ENCODE results near the gene ROM1. TPM values are rescaled to one million over a fixed set of nuclear protein-coding genes. Genes with fewer than 3 reads are reported as not detected.

The ROM1 gene
- total RNA-seq, 1 donor from 2014 or later: 3.2 TPM

DNA sequence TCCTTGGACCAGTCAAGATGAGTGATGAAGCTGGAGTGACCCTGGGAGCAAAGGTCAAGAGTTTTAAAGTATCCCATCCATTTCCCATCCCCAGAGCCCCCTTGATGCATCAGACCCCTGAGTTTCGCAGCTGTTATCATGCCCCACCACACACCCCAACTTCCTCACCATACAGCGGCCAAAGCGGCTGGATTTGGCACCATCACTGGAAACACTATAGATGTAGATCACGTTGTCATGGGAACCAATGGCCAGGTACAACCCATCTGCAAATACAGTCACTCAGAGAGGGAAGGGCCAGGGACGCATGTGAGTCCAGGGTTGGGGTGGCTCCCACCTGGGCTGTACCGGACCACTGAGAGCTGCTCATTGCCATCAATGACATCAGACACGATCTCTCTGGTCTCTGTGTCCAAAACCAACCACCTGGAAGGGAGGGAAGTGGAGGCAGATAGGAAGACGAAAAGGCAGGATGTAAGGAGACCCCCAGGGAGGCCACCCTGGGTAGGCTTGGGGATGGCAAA lies 9.2 kb upstream of the ROM1 start:
- Mint-ChIP-seq H3K4me3 (peak overlapping the region; percentile 67), H3K27ac (peak overlapping the region; percentile 57), H3K9me3 (no peaks in the 10 kb centered on the region), H3K27me3 (ENCODE audit: insufficient read depth) (no peaks in the 10 kb centered on the region), H3K36me3 (ENCODE audit: low read depth) (peaks cover 54% of the 10 kb centered on the region), H3K4me1 (ENCODE audit: low read depth) (peaks cover 40% of the 10 kb centered on the region)
- intact Hi-C loops (cut with micrococcal nuclease): no loop called here
- no peak for DNase-seq (ENCODE audit: low spot score)

DNA sequence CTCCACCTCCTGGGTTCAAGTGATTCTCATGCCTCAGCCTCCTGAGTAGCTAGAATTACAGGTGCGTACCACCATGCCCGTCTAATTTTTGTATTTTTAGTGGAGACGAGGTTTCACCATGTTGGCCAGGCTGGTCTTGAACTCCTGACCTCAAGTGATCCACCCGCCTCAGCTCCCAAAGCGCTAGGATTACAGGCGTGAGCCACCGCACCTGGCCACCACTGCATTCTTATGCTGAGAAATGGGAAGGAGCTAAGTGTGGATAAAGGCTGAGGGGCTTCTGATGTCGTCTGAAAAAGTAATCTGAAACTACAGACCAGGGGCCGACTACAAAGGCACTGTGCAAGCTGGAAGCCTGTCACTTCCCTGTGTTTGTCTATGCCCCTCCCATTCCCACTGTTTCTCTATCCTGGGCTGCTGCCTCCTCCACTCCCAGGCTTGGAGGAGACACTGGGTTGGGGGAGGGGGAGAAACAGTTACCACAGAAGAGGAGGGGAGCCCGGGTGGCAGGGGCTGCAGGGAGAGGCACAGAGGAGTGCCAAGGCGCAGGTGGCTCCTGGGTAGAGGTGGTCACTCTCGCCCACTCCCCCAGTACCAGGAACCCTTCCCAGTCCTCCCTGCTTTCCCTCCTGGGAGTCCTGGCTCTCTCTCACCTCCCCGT lies 8.5 kb upstream of the ROM1 start:
- H3K36me3 Mint-ChIP-seq (ENCODE audit: low read depth): peaks cover 47% of the 10 kb centered on the region
- DNase-seq (ENCODE audit: low spot score): no peak
- H3K27me3 Mint-ChIP-seq (ENCODE audit: insufficient read depth): no peaks in the 10 kb centered on the region
- H3K4me3 Mint-ChIP-seq: no peak overlapping the region
- intact Hi-C loops (cut with micrococcal nuclease): no loop called here
- no peak overlapping the region for H3K27ac Mint-ChIP-seq
- H3K9me3 Mint-ChIP-seq: no peaks in the 10 kb centered on the region
- H3K4me1 Mint-ChIP-seq (ENCODE audit: low read depth): peaks cover 37% of the 10 kb centered on the region

DNA sequence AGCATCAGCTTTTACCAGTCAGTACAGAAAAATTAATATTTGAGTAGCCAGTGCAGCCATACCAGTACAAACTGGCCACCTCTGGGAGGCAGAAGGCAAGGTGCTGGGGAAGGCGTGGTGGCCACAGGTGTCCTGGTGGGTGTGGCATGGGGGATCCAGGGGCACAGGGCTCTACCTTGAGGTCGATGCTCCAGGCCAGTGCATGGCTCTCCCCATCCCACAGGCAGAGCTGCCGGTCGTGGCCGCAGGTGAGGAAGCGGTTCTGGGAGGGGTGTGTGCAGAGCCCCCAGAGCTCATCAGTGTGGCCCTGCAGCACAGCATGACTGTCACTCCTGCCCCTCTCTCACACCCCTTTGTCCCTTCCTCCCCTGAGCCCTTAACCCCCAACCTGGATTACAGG lies 7.6 kb upstream of the ROM1 start:
- peaks cover 37% of the 10 kb centered on the region for H3K4me1 Mint-ChIP-seq (ENCODE audit: low read depth)
- intact Hi-C loops (cut with micrococcal nuclease): no loop called here
- H3K4me3 Mint-ChIP-seq: no peak overlapping the region
- peaks cover 44% of the 10 kb centered on the region for H3K36me3 Mint-ChIP-seq (ENCODE audit: low read depth)
- no peaks in the 10 kb centered on the region for H3K9me3 Mint-ChIP-seq
- no peak for DNase-seq (ENCODE audit: low spot score)
- H3K27me3 Mint-ChIP-seq (ENCODE audit: insufficient read depth): no peaks in the 10 kb centered on the region
- no peak overlapping the region for H3K27ac Mint-ChIP-seq

DNA sequence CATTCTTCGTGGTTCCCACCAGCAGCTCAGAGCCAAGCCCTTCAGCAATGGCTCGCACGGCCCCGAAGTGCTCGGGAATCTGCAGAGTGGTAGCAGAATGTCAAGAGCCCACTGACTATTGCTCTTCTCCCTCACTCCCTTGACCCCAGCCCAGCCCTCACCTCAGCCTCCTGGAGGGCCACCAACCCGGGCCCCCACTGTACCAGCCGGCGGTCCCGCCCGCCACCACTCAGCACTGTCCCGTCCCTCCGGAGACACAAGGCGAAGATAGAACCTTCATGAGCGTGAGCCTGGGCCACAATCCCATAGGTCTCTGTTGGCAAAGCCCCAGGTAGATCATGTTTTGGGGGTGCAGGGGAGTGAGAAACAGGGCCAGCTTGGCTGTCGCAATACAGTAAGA lies 7.2 kb upstream of the ROM1 start:
- Mint-ChIP-seq H3K27me3 (ENCODE audit: insufficient read depth) (no peaks in the 10 kb centered on the region), H3K4me1 (ENCODE audit: low read depth) (peaks cover 39% of the 10 kb centered on the region), H3K9me3 (no peaks in the 10 kb centered on the region), H3K36me3 (ENCODE audit: low read depth) (peaks cover 40% of the 10 kb centered on the region), H3K4me3 (no peak overlapping the region), H3K27ac (no peak overlapping the region)
- intact Hi-C loops (cut with micrococcal nuclease): no loop called here
- DNase-seq (ENCODE audit: low spot score): no peak

DNA sequence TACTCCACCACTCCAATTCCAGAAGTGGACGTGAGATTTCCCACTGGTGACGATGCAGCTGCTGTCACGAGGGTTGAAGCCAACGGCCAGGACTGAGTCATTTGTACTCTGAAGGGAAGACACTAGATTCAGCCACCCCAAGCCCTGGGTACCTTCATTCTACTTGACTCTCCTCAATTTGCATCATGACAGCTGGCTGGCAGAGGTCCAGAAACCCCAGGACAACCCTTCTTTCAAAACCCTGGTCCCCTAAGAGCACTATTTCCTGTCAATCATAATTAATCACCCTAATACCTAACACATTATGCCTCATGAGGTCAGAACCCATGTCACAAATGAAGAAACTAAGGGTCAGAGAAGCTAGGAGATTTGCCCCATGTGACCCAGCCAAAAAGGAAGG lies 5.3 kb upstream of the ROM1 start:
- Mint-ChIP-seq H3K4me1 (ENCODE audit: low read depth) (peaks cover 34% of the 10 kb centered on the region), H3K27ac (no peak overlapping the region), H3K27me3 (ENCODE audit: insufficient read depth) (no peaks in the 10 kb centered on the region), H3K4me3 (no peak overlapping the region), H3K9me3 (no peaks in the 10 kb centered on the region), H3K36me3 (ENCODE audit: low read depth) (peaks cover 34% of the 10 kb centered on the region)
- DNase-seq (ENCODE audit: low spot score): no peak
- intact Hi-C loops (cut with micrococcal nuclease): no loop called here

DNA sequence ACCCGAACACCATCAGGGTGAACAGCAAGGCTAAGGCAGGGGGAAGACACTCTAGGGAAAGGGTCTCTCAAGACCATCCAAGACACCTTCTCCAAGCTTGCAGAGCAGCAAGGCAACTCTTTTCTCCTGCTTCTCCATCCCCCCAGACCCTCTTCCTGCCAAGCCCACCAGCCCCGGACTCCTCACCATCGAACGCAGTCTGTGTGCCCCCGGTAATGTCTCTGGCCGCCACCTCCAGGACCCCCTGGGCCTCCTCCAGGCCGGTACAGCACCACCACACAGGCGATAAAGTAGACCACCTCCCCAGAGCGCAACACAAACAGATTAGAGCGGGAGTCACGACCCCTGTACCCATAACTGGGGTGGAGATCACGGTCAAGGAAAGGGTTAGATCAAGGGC lies 4.3 kb upstream of the ROM1 start:
- DNase-seq (ENCODE audit: low spot score): no peak
- H3K4me3 Mint-ChIP-seq: peak overlapping the region; percentile 32
- H3K27ac Mint-ChIP-seq: peak overlapping the region; percentile 1
- H3K4me1 Mint-ChIP-seq (ENCODE audit: low read depth): peaks cover 26% of the 10 kb centered on the region
- intact Hi-C loops (cut with micrococcal nuclease): no loop called here
- no peaks in the 10 kb centered on the region for H3K27me3 Mint-ChIP-seq (ENCODE audit: insufficient read depth)
- no peaks in the 10 kb centered on the region for H3K9me3 Mint-ChIP-seq
- H3K36me3 Mint-ChIP-seq (ENCODE audit: low read depth): peaks cover 24% of the 10 kb centered on the region

DNA sequence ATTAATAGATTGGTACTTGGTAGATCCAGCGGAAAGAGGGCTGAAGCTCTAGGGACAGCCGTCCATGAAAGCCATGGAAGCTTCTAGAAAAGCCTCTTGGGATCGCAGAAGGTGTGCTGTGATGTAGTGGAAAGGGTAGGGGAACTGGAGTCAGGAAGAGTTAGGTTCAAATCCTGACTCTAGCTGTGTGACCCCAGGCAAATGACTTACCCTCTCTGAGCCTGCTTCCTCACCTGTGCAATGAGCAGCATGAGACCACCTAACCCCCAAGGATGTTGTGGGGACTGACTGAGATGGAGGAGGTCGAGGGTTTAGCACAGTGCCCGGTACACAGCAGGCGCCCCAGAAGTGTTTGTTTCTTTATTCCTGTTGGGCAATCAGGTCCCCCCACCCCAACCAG lies 2.7 kb upstream of the ROM1 start:
- intact Hi-C loops (cut with micrococcal nuclease): loop anchor here (5.0 kb wide), 1 partner anchor 142 kb away; the partner anchor contains the start of gene ZBTB3
- Mint-ChIP-seq H3K4me1 (ENCODE audit: low read depth) (peaks cover 32% of the 10 kb centered on the region), H3K9me3 (no peaks in the 10 kb centered on the region), H3K36me3 (ENCODE audit: low read depth) (peaks cover 16% of the 10 kb centered on the region), H3K4me3 (peak overlapping the region; percentile 96), H3K27ac (peak overlapping the region; percentile 88), H3K27me3 (ENCODE audit: insufficient read depth) (no peaks in the 10 kb centered on the region)
- DNase-seq (ENCODE audit: low spot score): no peak

DNA sequence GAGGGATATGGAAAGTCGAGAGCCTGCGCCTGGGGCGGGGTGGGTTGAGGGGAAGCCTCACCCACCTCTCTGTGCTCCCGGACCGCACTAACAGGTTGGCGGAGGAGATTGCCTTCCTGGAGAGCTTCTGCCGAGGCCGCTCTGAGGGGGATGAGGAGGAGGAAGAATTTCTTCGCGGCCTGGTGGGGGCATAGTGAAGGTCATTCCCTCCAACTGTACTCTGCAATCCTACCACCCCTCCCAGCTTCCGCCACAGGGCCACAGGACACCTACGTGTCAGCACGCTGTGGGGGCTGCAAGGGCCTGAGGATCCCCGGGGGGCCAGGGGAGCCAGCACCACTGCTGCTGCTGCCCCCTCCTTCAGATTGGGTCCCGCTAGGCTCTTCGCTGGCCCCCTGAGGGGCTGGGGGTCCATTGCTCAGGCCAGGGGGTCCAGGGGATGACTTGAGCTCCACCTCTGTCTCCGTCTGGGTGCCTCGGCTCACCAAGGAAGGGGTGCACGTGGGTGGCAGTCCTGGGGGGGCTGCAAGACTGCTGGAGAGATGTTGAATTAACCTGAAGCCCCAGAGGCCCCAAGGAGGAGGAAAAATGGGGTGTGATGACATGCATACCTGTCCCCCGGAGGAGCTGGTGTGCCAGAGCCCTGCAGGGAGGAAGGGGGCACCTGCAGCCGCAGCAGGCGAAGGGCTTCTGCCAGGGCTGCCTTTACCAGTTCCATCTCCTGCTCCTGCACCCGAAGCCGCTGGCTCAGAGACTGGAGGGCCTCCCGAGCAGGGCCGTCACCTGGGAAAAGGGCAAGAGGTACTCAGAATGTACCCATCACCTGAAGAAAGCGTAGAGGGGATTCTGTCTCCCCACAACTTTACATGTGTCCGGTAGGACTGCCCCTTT lies 2.0 kb upstream of the ROM1 start:
- intact Hi-C loops (cut with micrococcal nuclease): loop anchor here (5.0 kb wide), 1 partner anchor 141 kb away; the partner anchor contains the start of gene ZBTB3
- Mint-ChIP-seq H3K9me3 (no peaks in the 10 kb centered on the region), H3K4me3 (peak overlapping the region; percentile 96), H3K27me3 (ENCODE audit: insufficient read depth) (no peaks in the 10 kb centered on the region), H3K27ac (peak overlapping the region; percentile 97), H3K36me3 (ENCODE audit: low read depth) (peaks cover 16% of the 10 kb centered on the region), H3K4me1 (ENCODE audit: low read depth) (peaks cover 32% of the 10 kb centered on the region)
- no peak for DNase-seq (ENCODE audit: low spot score)

DNA sequence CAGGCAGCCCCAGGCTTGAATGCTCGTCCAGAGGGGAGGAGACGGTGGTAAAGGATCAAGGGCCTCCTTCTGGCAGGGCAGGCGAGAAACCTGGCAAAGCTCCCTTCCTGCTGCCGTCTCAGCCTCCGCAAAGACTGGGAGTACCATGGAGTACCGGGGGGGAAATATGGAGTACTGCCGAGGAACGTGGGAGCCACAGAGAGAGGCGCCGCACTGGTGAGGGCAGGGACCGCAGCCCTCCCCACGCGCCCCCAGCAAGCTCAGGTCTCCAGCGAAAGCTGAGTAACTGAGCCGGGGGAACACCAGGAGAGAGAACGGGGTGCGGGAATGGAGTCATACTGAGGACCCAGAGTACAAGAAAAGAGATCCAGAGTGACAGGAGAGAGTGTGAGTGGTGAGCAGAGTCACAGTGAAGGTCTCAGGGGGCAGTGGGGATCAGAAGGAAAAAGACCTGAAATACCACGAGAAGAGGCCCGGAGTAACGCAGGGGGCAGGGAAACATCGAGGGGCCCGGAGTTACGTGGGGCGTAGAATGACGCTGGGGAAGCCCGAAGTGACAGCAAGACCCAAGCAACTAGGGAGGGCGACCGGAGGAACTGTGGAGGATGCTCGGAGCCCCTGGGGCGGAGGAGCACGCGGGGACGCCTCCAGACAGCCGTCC lies 1.2 kb upstream of the ROM1 start:
- Mint-ChIP-seq H3K36me3 (ENCODE audit: low read depth) (peaks cover 21% of the 10 kb centered on the region), H3K27ac (peak overlapping the region; percentile 97), H3K4me1 (ENCODE audit: low read depth) (peaks cover 32% of the 10 kb centered on the region), H3K9me3 (no peaks in the 10 kb centered on the region), H3K4me3 (peak overlapping the region; percentile 96), H3K27me3 (ENCODE audit: insufficient read depth) (no peaks in the 10 kb centered on the region)
- intact Hi-C loops (cut with micrococcal nuclease): loop anchor here (1.0 to 5.0 kb wide), 6 partner anchors 10 to 140 kb away; partner anchors contain the start of genes C11orf98, CSKMT, GANAB and INTS5
- DNase-seq (ENCODE audit: low spot score): no peak

DNA sequence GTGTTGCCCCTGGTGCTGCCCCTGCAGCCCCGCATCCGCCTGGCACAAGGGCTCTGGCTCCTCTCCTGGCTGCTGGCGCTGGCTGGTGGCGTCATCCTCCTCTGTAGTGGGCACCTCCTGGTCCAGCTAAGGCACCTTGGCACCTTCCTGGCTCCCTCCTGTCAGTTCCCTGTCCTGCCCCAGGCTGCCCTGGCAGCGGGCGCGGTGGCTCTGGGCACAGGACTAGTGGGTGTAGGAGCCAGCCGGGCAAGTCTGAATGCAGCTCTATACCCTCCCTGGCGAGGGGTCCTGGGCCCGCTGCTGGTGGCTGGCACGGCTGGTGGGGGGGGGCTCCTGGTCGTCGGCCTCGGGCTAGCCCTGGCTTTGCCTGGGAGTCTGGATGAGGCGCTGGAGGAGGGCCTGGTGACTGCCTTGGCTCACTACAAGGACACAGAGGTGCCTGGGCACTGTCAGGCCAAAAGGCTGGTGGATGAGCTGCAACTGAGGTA lies 278 bp downstream of the ROM1 start:
- intact Hi-C loops (cut with micrococcal nuclease): loop anchor here (2.0 to 5.0 kb wide), 2 partner anchors 51 to 139 kb away; partner anchors contain the start of genes C11orf98, CSKMT and ZBTB3
- H3K4me1 Mint-ChIP-seq (ENCODE audit: low read depth): peaks cover 32% of the 10 kb centered on the region
- no peaks in the 10 kb centered on the region for H3K27me3 Mint-ChIP-seq (ENCODE audit: insufficient read depth)
- peaks cover 14% of the 10 kb centered on the region for H3K36me3 Mint-ChIP-seq (ENCODE audit: low read depth)
- DNase-seq (ENCODE audit: low spot score): no peak
- H3K27ac Mint-ChIP-seq: peak overlapping the region; percentile 83
- H3K9me3 Mint-ChIP-seq: no peaks in the 10 kb centered on the region
- H3K4me3 Mint-ChIP-seq: peak overlapping the region; percentile 63

DNA sequence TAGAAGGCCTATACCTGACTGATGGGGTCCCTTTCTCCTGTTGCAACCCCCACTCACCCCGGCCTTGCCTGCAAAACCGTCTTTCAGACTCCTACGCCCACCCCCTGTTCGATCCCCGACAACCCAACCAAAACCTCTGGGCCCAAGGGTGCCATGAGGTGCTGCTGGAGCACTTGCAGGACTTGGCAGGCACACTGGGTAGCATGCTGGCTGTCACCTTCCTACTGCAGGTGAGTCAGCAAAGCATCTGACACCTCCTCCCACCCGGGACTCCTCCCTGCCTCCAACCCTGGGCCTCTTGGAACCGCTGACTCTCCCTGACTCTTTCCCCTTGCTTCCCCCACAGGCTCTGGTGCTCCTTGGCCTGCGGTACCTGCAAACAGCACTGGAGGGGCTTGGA lies 1.2 kb downstream of the ROM1 start:
- peaks cover 34% of the 10 kb centered on the region for H3K4me1 Mint-ChIP-seq (ENCODE audit: low read depth)
- peaks cover 18% of the 10 kb centered on the region for H3K36me3 Mint-ChIP-seq (ENCODE audit: low read depth)
- intact Hi-C loops (cut with micrococcal nuclease): loop anchor here (5.0 kb wide), 1 partner anchor 138 kb away; the partner anchor contains the start of gene ZBTB3
- H3K9me3 Mint-ChIP-seq: no peaks in the 10 kb centered on the region
- DNase-seq (ENCODE audit: low spot score): no peak
- no peaks in the 10 kb centered on the region for H3K27me3 Mint-ChIP-seq (ENCODE audit: insufficient read depth)
- peak overlapping the region; percentile 72 for H3K4me3 Mint-ChIP-seq
- peak overlapping the region; percentile 86 for H3K27ac Mint-ChIP-seq

DNA sequence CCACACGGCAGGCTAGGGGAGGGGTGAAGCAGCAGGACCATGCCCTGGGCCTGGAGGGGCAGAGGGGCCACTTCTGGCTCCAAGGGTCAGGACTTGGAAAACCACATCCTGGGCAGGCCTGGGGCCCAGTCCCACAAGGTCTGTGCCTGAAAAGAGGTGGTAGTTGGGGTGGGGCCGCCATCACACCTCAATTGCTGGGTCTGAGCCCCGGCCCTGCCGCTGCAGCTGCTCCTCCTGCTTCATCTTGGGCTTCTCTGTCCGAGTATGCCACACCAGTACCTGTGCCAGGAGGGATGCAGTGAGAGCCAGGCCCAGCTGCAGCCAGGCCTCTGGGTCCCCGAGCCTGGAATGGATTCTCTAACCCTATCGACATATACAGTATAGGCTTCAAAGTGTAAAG lies 2.5 kb downstream of the ROM1 start:
- no peaks in the 10 kb centered on the region for H3K27me3 Mint-ChIP-seq (ENCODE audit: insufficient read depth)

More for the DNA sequence above, 2.5 kb downstream of the ROM1 start:
- Mint-ChIP-seq H3K9me3 (no peaks in the 10 kb centered on the region), H3K4me3 (no peak overlapping the region), H3K4me1 (ENCODE audit: low read depth) (peaks cover 27% of the 10 kb centered on the region), H3K27ac (no peak overlapping the region), H3K36me3 (ENCODE audit: low read depth) (peaks cover 16% of the 10 kb centered on the region)
- DNase-seq (ENCODE audit: low spot score): no peak
- intact Hi-C loops (cut with micrococcal nuclease): no loop called here

Measured in activated T-helper 1 cell treated with anti-CD3 and anti-CD28 coated beads, Interleukin-12 subunit alpha, Interleukin-12 subunit beta, Interleukin-2, Interleukin-4 antibody, amounts not matched to agents 30 ng/mL and 10 ng/mL and 1 ng/mL, durations not matched to agents 14 hours and 24 hours and 36 hours (primary cell).